Measurements from ENCODE around the gene TYW1B.

GRCh38 chr7:72793791-72794190, 34.2 kb downstream of the TYW1B start:
- TF ChIP-seq CTCF (IDR thresholded peaks at IDR 0.05; ENCODE audit: insufficient read depth, low read length) = no peak
- no peak for TF ChIP-seq GABPA (IDR thresholded peaks at IDR 0.05; ENCODE audit: low read depth)
- no peak for TF ChIP-seq POLR2AphosphoS5 (IDR thresholded peaks at IDR 0.05; ENCODE audit: low read depth)
- no peak for TF ChIP-seq REST (IDR thresholded peaks at IDR 0.05; ENCODE audit: insufficient replicate concordance, low read depth)
- TF ChIP-seq SPI1 (IDR thresholded peaks at IDR 0.05; ENCODE audit: borderline replicate concordance, low read depth) = no peak

Measured in HL-60 (cell line).